ENCODE results near the gene C1orf87. TPM values are rescaled to one million over a fixed set of nuclear protein-coding genes. Genes with fewer than 3 reads are reported as not detected.

The C1orf87 gene
- total RNA-seq, 1 donor from 2014 or later, result not detected

DNA sequence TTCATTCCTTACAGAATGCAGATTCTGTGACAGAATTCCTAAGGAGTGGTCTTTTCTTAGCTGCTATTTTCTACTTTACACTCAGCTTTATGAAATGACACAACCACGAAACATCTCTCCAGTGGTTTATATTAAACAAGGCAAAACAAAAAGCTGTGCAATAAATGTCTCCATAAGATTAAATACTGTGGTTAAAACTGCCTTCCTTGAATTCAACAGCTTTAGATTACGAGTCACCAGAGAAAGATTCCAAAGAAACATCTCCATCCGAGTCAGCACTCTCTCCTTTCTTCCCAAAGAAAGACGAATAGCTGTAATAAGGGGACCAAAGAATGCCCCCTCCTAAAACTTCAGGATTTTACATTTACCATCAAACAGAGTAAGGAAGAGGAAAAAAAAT, 4.6 kb upstream of the C1orf87 start:
- ATAC-seq (ENCODE audit: low read depth) (no peak), DNase-seq (no peak)
- Mint-ChIP-seq H3K27me3 (peaks cover 19% of the 10 kb centered on the region), H3K36me3 (ENCODE audit: low read depth) (no peaks in the 10 kb centered on the region), H3K4me1 (no peaks in the 10 kb centered on the region), H3K4me3 (no peak overlapping the region), H3K27ac (no peak overlapping the region), H3K9me3 (no peaks in the 10 kb centered on the region)
- intact Hi-C loops (cut with micrococcal nuclease), result no loop called here
- CTCF ChIA-PET, result no interaction called here
- POLR2A ChIA-PET, result no interaction called here
- no peak for TF ChIP-seq CTCF (IDR thresholded peaks at IDR 0.05)

DNA sequence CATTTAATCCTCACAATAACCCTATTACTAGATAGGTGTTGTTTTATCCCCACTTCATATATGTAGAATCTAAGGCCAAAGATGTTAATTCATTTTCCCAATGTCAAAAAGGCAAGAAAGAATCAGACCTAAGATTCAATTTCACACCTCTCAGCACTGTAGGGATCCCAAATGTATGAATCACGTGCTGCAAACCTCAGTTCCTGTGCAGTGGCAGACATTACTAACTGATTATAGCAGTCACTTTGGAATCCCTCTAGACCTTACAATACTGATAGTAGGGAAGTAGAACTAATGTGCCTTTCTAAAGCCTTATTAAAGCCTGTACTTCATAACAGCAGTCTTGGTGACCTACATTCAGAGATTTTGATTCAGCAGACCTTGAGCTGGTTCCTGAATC, 2.3 kb downstream of the C1orf87 start:
- no peak overlapping the region for H3K4me3 Mint-ChIP-seq
- ATAC-seq (ENCODE audit: low read depth) (no peak), DNase-seq (no peak)
- peaks cover 34% of the 10 kb centered on the region for H3K27me3 Mint-ChIP-seq
- peaks cover 2% of the 10 kb centered on the region for H3K9me3 Mint-ChIP-seq
- ChIA-PET POLR2A (no interaction called here), CTCF (no interaction called here)
- H3K4me1 Mint-ChIP-seq, result no peaks in the 10 kb centered on the region
- TF ChIP-seq CTCF (IDR thresholded peaks at IDR 0.05), result no peak
- no peak overlapping the region for H3K27ac Mint-ChIP-seq
- intact Hi-C loops (cut with micrococcal nuclease), result no loop called here
- no peaks in the 10 kb centered on the region for H3K36me3 Mint-ChIP-seq (ENCODE audit: low read depth)

GRCh38 chr1:60069691-60070090, 3.9 kb downstream of the C1orf87 start:
- Mint-ChIP-seq H3K9me3 (peaks cover 2% of the 10 kb centered on the region), H3K4me3 (no peak overlapping the region), H3K4me1 (no peaks in the 10 kb centered on the region), H3K27ac (no peak overlapping the region), H3K27me3 (peaks cover 23% of the 10 kb centered on the region), H3K36me3 (ENCODE audit: low read depth) (no peaks in the 10 kb centered on the region)
- intact Hi-C loops (cut with micrococcal nuclease), result no loop called here
- DNase-seq (no peak), ATAC-seq (ENCODE audit: low read depth) (no peak)
- no peak for TF ChIP-seq CTCF (IDR thresholded peaks at IDR 0.05)
- POLR2A ChIA-PET, result no interaction called here
- CTCF ChIA-PET, result no interaction called here

DNA sequence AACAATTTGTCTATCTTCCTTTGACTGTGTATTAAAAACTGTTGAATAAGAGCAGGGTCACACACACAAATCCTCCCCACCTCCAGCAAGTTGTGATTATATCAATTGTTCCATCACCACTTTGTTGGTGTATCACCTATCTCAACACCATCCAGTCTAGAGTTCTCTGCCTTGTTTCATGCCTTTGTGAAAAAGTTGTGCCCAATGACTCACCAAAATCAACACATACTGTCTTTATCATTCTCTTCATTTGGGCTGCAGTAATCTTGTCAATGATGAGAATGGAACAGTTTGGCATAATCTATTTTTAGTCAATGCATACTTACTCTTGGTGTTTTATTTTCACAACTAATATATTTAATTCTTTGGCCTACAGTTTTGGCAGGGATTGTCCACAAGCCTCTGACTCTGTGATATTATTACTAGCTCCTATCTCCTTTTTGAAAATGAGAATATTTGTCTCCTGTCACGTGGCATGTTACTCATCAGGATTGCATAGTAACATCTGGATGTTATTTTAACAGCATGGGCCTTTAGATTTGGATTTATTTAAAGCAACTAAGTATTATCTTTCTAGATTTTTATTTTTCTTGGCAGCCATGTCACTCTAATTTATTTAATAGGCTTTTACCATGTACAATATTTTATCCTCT, 5.1 kb downstream of the C1orf87 start:
- Mint-ChIP-seq H3K4me3 (no peak overlapping the region), H3K27me3 (peaks cover 18% of the 10 kb centered on the region), H3K36me3 (ENCODE audit: low read depth) (no peaks in the 10 kb centered on the region), H3K4me1 (no peaks in the 10 kb centered on the region), H3K9me3 (peaks cover 2% of the 10 kb centered on the region), H3K27ac (no peak overlapping the region)
- ATAC-seq (ENCODE audit: low read depth), result no peak
- ChIA-PET CTCF (no interaction called here), POLR2A (no interaction called here)
- no peak for TF ChIP-seq CTCF (IDR thresholded peaks at IDR 0.05)
- DNase-seq, result no peak
- intact Hi-C loops (cut with micrococcal nuclease), result no loop called here

- H3K4me3 Mint-ChIP-seq, result no peak overlapping the region
- intact Hi-C loops (cut with micrococcal nuclease), result no loop called here
- no peak for TF ChIP-seq CTCF (IDR thresholded peaks at IDR 0.05)
- H3K27me3 Mint-ChIP-seq, result no peaks in the 10 kb centered on the region
- CTCF ChIA-PET, result no interaction called here
- peaks cover 2% of the 10 kb centered on the region for H3K9me3 Mint-ChIP-seq
- no peaks in the 10 kb centered on the region for H3K36me3 Mint-ChIP-seq (ENCODE audit: low read depth)
- POLR2A ChIA-PET, result no interaction called here
- no peaks in the 10 kb centered on the region for H3K4me1 Mint-ChIP-seq
- no peak overlapping the region for H3K27ac Mint-ChIP-seq
- no peak for ATAC-seq (ENCODE audit: low read depth)
- DNase-seq, result no peak
These were observed 7.6 kb downstream of the C1orf87 start for GRCh38 chr1:60066001-60066400.

Measured in activated B cell treated with CpG ODN at 0.5 μM for 24 hours (primary cell).